Heart right ventricle (tissue), 16 donors: ENCODE measurements around the gene GPR180. TPM values are rescaled to one million over a fixed set of nuclear protein-coding genes. Genes with fewer than 3 reads are reported as not detected.

ENCODE experiments used
- ATAC-seq, 8 donors: fragments of 200-7000 bp; cut with Tn5 transposase; one replicate each; pipeline ENCODE4 v1.9.1; 2020; ENCODE audit warnings: mild to moderate bottlenecking in 8 of 8, moderate library complexity in 8 of 8, moderate number of reproducible peaks in 1 of 8
- DNase-seq, 2 donors: peaks; one replicate each; pipeline ENCODE4 v3.0.0-alpha.2; 2020
- H3K27ac ChIP-seq, 10 donors: fragments of 200-600 bp; sonication (generic) in 2 of 10; one replicate each; pipeline versions ENCODE4 v1.5.0 to v1.8.0; 2020 to 2022; ENCODE audit warnings: mild to moderate bottlenecking in 3 of 10
- H3K27me3 ChIP-seq, 7 donors: fragments of 200-600 bp; one replicate each; pipeline ENCODE4 v1.8.0; 2021 to 2022; ENCODE audit warnings: mild to moderate bottlenecking in 2 of 7
- H3K36me3 ChIP-seq, 9 donors: fragments of 200-600 bp; sonication (generic) in 1 of 9; one replicate each; pipeline versions ENCODE4 v1.5.0 to v1.8.0; 2020 to 2022; ENCODE audit warnings: mild to moderate bottlenecking in 2 of 9
- H3K4me1 ChIP-seq, 9 donors: fragments of 200-600 bp; sonication (generic) in 1 of 9; one replicate each; pipeline versions ENCODE4 v1.5.0 to v1.8.0; 2020 to 2022; ENCODE audit warnings: mild to moderate bottlenecking in 4 of 9
- H3K4me3 ChIP-seq, 10 donors: fragments of 200-600 bp; sonication (generic) in 2 of 10; one replicate each; pipeline versions ENCODE4 v1.5.0 to v1.8.0; 2020 to 2022; ENCODE audit warnings: mild to moderate bottlenecking in 7 of 10, moderate library complexity in 2 of 10
- H3K9me3 ChIP-seq, 11 donors: fragments of 200-600 bp in 10 of 11; sonication (generic) in 2 of 11; one replicate each; pipeline versions ENCODE4 v1.5.0 to v1.8.0; 2013 to 2022; ENCODE audit warnings: mild to moderate bottlenecking in 2 of 11, control low read depth in 1 of 11, moderate library complexity in 1 of 11
- CTCF ChIP-seq, 9 donors: fragments of 200-600 bp; sonication (generic) in 2 of 9; IDR thresholded peaks; one replicate each; pipeline versions ENCODE4 v1.5.0 to v1.8.0; 2021 to 2022; ENCODE audit warnings: antibody characterized with exemption in 9 of 9, mild to moderate bottlenecking in 5 of 9, moderate library complexity in 1 of 9
- WGBS, 2 donors: extraction: QIAGEN DNeasy Blood & Tissue Kit; methylation state at CpG; one replicate each; pipeline ENCODE4 v1.1.7; 2013; ENCODE audit warnings: inconsistent platforms in 1 of 2; 5-methylcytosine and 5-hydroxymethylcytosine counted together
- intact Hi-C, 10 donors: fragments of 100-400 bp; cut with DNase I; formaldehyde crosslinking; loops; one replicate each; pipeline versions ENCODE4 v1.11.1 to v1.14.2; 2022
- polyA plus RNA-seq, 2 donors: library from polyadenylated mRNA; stranded (reverse); fragments of 200-250 nt; gene quantifications; one replicate each; pipeline ENCODE4 v1.2.3, GENCODE V29; 2013
- total RNA-seq, 10 donors: library from RNA; stranded (reverse); fragmentation: NEBNext Ultra II Directional in 3 of 10; extraction: Animal tissue kit (Norgen Biotek cat#: 25700) in 3 of 10; gene quantifications; one replicate each; pipeline versions ENCODE4 v1.2.1 to v1.2.4, GENCODE V29; 2021 to 2023
- donor health status: Arrhythmogenic right ventricular cardiomyopathy.
- donor health status: ischemic (EF 13 %, LVEDD 7.1; RV severe dilation, severe dysfunction).
- donor health status: healthy with polysubstance abuse.
- donor health status: DM: no; HTN: yes; CAD: no.
- donor health status: DM: no; HTN: no; CAD: no.
- donor health status: ischemic (EF 25% LVEDD 6.9; RV normal size, moderate dysfunction).
- donor health status: ischemic (EF 25% LVEDD 5.7; RV mildly dilated, moderate dysfunction).
- donor health status: healthy.
- donor health status: DM: yes; HTN: yes; CAD: no.
- donor health status: Ischemic cardiomyopathy.
- donor health status: ischemic (EF 35%, LVEDD 5.7; RV mildly dilated, moderate dysfunction).
- donor health status: nonischemic (EF 11% LVEDD 7.7; RV severe dilation, severe dysfunction).
- donor health status: DM: yes; HTN: yes; CAD: no.
- donor health status: PGD.
- donor health status: ischemic (EF 29% LVEDD 5.4; RV normal size, mild dysfunction).
- donor health status: nonischemic (EF 23%, LVEDD 6.1; RV moderate dilation, normal function).

The GPR180 gene
- total and polyA plus RNA-seq, 12 donors = 1.5 to 5.2 (median 2.9) TPM

DNA sequence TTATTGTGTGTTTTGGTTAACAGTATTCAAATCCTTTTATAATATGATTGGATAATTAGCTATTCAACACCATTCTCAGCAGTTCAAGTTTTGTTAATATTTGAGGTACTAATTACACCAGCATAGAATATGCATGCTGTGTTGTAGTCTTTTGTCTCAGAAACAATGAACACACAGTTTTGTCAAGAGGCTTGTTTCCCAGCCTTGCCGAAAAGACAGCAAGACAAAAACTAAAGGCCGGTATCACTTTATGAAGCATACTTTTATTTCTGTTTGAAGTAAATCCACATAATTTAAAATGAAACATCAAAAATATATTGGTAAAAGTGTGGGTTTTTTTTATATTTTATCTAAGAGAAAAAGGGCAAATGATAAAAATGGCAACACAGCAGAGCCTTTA lies 7.5 kb downstream of the GPR180 start:
- no peak overlapping the region for H3K4me3 ChIP-seq
- H3K4me1 ChIP-seq = peaks cover 0 to 17% (median 0%) of the 10 kb centered on the region in 9 donors
- H3K36me3 ChIP-seq = peaks cover 0 to 81% (median 0%) of the 10 kb centered on the region in 9 donors
- intact Hi-C loops = no loop called here
- DNase-seq (no peak), ATAC-seq (no peak)
- WGBS, 2 donors = 80 to 87% methylated on average over 2 of the region's 2 CpGs
- H3K9me3 ChIP-seq = no peaks in the 10 kb centered on the region
- no peak for TF ChIP-seq CTCF (IDR thresholded peaks at IDR 0.05)
- H3K27me3 ChIP-seq = no peaks in the 10 kb centered on the region
- peak overlapping the region in 2 of 10 donors; percentile 33 to 40 for H3K27ac ChIP-seq

DNA sequence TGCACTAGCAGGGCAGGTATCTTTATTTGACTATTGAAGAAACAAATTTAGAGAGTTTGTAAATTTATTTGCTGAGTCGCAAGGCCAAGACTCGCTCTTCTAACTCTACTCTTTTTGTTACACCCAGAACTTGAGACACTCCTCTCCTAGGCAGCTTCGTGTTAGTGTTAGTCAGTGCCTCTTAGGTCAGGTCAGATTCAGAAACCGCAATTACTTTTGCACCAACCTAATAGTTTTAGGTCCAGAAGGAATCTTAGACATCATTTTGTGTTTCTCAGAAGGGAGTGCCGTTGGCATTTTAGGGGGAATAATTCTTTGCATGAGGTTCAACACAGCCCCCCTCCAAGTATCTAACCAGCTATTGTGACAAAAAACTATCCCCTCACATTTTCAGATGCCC lies 8.8 kb downstream of the GPR180 start:
- DNase-seq (no peak), ATAC-seq (no peak)
- Histone ChIP-seq H3K36me3 (peaks cover 0 to 88% (median 0%) of the 10 kb centered on the region in 9 donors), H3K27ac (no peak overlapping the region), H3K27me3 (no peaks in the 10 kb centered on the region), H3K9me3 (no peaks in the 10 kb centered on the region), H3K4me1 (peaks cover 0 to 17% (median 2%) of the 10 kb centered on the region in 9 donors), H3K4me3 (no peak overlapping the region)
- intact Hi-C loops = loop anchor here in 2 of 10 donors (5.0 to 10.0 kb wide), 2 partner anchors 173 to 1526 kb away; no protein-coding TSS in a partner anchor
- 94 to 97% methylated on average over 5 of the region's 5 CpGs for WGBS, 2 donors
- TF ChIP-seq CTCF (IDR thresholded peaks at IDR 0.05) = no peak

GRCh38 chr13:94612050-94612449 lies 10.4 kb downstream of the GPR180 start:
- Histone ChIP-seq H3K27me3 (no peaks in the 10 kb centered on the region), H3K4me3 (no peak overlapping the region), H3K4me1 (peaks cover 0 to 17% (median 7%) of the 10 kb centered on the region in 9 donors), H3K9me3 (no peaks in the 10 kb centered on the region), H3K27ac (no peak overlapping the region), H3K36me3 (peaks cover 0 to 78% (median 0%) of the 10 kb centered on the region in 9 donors)
- no peak for TF ChIP-seq CTCF (IDR thresholded peaks at IDR 0.05)
- ATAC-seq (no peak), DNase-seq (no peak)
- intact Hi-C loops = loop anchor here in 2 of 10 donors (5.0 to 10.0 kb wide), 2 partner anchors 175 to 1527 kb away; no protein-coding TSS in a partner anchor
- WGBS, 2 donors = 73 to 75% methylated on average over 4 of the region's 4 CpGs

DNA sequence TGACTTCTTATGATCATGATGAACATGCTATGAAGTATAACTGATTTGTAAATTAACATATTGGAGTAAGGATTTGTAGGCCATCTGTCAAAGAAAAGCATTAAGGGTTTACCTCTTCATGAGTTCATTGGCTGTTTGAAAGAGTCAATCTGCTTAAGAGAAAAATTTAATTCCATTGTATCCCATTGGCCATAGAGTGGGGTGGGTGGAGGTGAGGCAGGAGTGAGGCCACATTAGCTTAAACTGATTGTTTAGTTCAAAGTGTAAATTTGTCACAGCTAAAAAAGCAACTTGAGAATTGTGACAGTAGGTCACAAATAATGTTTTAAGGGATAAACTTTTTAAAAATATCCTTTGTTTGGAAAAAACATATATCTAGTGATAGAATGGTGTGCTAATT lies 11.4 kb downstream of the GPR180 start:
- peaks cover 0 to 68% (median 0%) of the 10 kb centered on the region in 9 donors for H3K36me3 ChIP-seq
- peaks cover 0 to 10% (median 6%) of the 10 kb centered on the region in 9 donors for H3K4me1 ChIP-seq
- H3K27me3 ChIP-seq = no peaks in the 10 kb centered on the region
- DNase-seq (no peak), ATAC-seq (no peak)
- TF ChIP-seq CTCF (IDR thresholded peaks at IDR 0.05) = no peak
- H3K27ac ChIP-seq = no peak overlapping the region
- H3K4me3 ChIP-seq = no peak overlapping the region
- intact Hi-C loops = loop anchor here in 2 of 10 donors (5.0 to 10.0 kb wide), 2 partner anchors 176 to 1528 kb away; no protein-coding TSS in a partner anchor
- H3K9me3 ChIP-seq = no peaks in the 10 kb centered on the region
